OCI-LY1 (cell line): ENCODE data around the gene ARHGAP33.

ENCODE experiments used
- EZH2 ChIP-seq: fragments of 200-600 bp; sonication (generic), shearing (Covaris generic); IDR thresholded peaks from 2 replicates; pipeline ENCODE4 v1.8.0; 2017; ENCODE audit warnings: borderline replicate concordance, mixed run types, mild to moderate bottlenecking, antibody characterized with exemption, low read length, moderate library complexity, mixed read lengths
- TF ChIP-seq, protein P1 (sequence below): fragments of 200-600 bp; sonication (generic), shearing (Covaris generic); IDR thresholded peaks from 2 replicates; pipeline ENCODE4 v1.5.1; 2017; ENCODE audit warnings: mild to moderate bottlenecking, antibody characterized with exemption, low read length, moderate library complexity, mixed read lengths

DNA sequence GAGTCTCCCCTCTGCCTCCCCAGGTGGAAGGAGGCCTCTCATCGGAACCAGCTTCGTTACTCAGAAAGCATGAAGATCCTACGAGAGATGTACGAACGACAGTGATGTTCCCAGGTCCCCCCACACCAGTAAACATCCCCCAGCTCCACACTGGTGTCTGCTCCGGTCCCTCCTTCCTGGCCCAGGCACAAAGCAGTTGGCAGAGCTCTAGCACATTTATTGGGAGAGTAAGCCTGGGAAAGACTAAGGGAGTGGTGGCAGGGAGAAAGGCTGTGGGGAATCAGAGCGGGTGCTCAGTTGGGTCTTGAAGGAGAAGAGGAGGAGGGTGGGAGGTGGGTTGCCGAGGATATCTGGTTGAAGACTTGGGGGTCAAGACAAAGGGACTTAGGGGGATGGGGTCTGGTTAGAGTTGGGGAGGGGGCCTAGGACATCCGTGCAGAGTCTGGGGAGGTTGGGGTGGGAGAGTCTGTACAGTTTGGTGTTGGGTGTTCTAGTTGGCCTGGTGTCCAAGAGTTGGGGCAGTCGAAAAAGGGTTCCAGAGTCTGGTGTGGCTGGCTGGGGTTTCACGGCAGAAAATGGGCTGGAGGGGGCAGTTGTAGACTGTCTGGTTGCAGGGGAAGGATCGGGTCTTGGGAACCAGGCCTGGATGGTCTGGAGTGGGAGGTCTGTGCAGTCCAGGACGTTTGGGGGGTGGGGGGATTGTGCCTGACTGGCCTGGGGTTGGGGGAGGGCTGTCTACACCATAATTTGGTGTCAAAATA, 20.8 kb upstream of the ARHGAP33 start:
- TF ChIP-seq, protein P1, sequence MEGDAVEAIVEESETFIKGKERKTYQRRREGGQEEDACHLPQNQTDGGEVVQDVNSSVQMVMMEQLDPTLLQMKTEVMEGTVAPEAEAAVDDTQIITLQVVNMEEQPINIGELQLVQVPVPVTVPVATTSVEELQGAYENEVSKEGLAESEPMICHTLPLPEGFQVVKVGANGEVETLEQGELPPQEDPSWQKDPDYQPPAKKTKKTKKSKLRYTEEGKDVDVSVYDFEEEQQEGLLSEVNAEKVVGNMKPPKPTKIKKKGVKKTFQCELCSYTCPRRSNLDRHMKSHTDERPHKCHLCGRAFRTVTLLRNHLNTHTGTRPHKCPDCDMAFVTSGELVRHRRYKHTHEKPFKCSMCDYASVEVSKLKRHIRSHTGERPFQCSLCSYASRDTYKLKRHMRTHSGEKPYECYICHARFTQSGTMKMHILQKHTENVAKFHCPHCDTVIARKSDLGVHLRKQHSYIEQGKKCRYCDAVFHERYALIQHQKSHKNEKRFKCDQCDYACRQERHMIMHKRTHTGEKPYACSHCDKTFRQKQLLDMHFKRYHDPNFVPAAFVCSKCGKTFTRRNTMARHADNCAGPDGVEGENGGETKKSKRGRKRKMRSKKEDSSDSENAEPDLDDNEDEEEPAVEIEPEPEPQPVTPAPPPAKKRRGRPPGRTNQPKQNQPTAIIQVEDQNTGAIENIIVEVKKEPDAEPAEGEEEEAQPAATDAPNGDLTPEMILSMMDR: no peak
- TF ChIP-seq EZH2: no peak
